ENCODE results near the gene IGFL4. TPM values are rescaled to one million over a fixed set of nuclear protein-coding genes. Genes with fewer than 3 reads are reported as not detected.

IGFL4 gene
- total and polyA plus RNA-seq, 10 of the 15 experiments (the other 5 are each of a cell fraction or from before 2014, with no cell fraction given) = not detected

DNA sequence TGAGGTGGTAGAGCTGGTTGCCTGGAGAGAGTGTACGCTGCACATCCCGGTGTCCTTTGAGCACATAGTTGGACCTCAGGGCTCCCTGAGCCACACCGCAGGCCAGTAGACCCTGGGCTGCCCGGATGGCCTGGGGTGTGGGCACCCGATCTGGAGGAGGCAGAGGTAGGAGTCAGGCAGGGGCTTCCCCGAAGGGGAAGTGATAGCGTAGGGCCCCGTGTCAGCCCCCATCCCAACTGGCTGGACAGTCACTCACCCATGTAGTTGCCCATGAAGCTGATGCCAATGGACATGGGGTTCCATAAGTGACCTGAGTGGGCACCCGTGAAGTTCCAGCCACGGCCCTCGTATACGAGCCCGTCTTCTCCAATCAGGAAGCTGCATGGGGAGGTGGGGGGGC lies 21.5 kb downstream of the IGFL4 start:
- Histone ChIP-seq H2AFZ (ENCODE audit: control insufficient read depth, low read depth, low read length) (no peak overlapping the region), H3K9ac (ENCODE audit: control insufficient read depth, insufficient read depth, low read length) (no peak overlapping the region), H3K36me3 (ENCODE audit: control insufficient read depth in 2 of 2, insufficient read depth in 2 of 2, low read length in 1 of 2) (no peaks in the 10 kb centered on the region; a peak in 1 of 4 replicates), H3K9me3 (replicated peaks; ENCODE audit: control insufficient read depth, insufficient read depth, low read length) (no peaks in the 10 kb centered on the region), H3K4me1 (ENCODE audit: control insufficient read depth, insufficient read depth, low read length) (peaks cover 5% of the 10 kb centered on the region), H3K79me2 (ENCODE audit: control insufficient read depth, insufficient read depth, low read length) (no peaks in the 10 kb centered on the region), H3K27ac (ENCODE audit: control insufficient read depth, insufficient read depth) (no peak overlapping the region), H4K20me1 (ENCODE audit: control insufficient read depth, insufficient read depth) (no peaks in the 10 kb centered on the region; the same call in 1 of the 2 replicates), H3K4me2 (ENCODE audit: control insufficient read depth, insufficient read depth) (no peak overlapping the region), H3K27me3 (replicated peaks in 1 of 2; ENCODE audit: control insufficient read depth in 2 of 2, insufficient read depth in 2 of 2, low read length in 1 of 2) (no peaks in the 10 kb centered on the region), H3K4me3 (no peak overlapping the region)
- DNase-seq (ENCODE audit: low read depth, low spot score) (no peak), ATAC-seq (no peak), FAIRE-seq (no peak)
- TF ChIP-seq, protein P1, sequence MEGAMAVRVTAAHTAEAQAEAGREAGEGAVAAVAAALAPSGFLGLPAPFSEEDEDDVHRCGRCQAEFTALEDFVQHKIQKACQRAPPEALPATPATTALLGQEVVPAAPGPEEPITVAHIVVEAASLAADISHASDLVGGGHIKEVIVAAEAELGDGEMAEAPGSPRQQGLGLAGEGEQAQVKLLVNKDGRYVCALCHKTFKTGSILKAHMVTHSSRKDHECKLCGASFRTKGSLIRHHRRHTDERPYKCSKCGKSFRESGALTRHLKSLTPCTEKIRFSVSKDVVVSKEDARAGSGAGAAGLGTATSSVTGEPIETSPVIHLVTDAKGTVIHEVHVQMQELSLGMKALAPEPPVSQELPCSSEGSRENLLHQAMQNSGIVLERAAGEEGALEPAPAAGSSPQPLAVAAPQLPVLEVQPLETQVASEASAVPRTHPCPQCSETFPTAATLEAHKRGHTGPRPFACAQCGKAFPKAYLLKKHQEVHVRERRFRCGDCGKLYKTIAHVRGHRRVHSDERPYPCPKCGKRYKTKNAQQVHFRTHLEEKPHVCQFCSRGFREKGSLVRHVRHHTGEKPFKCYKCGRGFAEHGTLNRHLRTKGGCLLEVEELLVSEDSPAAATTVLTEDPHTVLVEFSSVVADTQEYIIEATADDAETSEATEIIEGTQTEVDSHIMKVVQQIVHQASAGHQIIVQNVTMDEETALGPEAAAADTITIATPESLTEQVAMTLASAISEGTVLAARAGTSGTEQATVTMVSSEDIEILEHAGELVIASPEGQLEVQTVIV (IDR thresholded peaks at IDR 0.05; ENCODE audit: borderline replicate concordance, partially characterized antibody) = no peak
- TF ChIP-seq USF1 (IDR thresholded peaks at IDR 0.05; ENCODE audit: borderline replicate concordance, extremely low read length, insufficient read depth, low read depth, low read length) (no peak), IKZF1 (conservative IDR thresholded peaks at IDR 0.05) (no peak), FOS (IDR thresholded peaks at IDR 0.05; ENCODE audit: borderline replicate concordance, extremely low read depth, insufficient read length) (no peak)
- WGBS (ENCODE audit: insufficient coverage, insufficient replicate concordance, low lambda C conversion rate, missing lambda C conversion rate) = 89% methylated on average over 13 of the region's 13 CpGs
- ChIA-PET POLR2A (no interaction called here), SMC1A (ENCODE audit: uncharacterized antibody, unreplicated experiment) (no interaction called here), RAD21 (ENCODE audit: unreplicated experiment) (no interaction called here), CTCF (interaction anchor here (1.0 to 1.7 kb wide), 2 partner anchors 9 to 156 kb away, joined by 4 to 5 read pairs; partner anchors contain the start of gene SYMPK)
- in situ Hi-C loops (cut with MboI) (no loop called here), intact Hi-C loops (cut with micrococcal nuclease; ENCODE audit: unreplicated experiment) (no loop called here)
- BruUV-seq (replicated peaks) = TSS peak; percentile 61

All from GM12878 (cell line).